GM12875 (cell line): ENCODE data around the gene ADGRG7.

Experiments
- H3K4me3 ChIP-seq: one replicate; pipeline ENCODE4 v1.5.1; 2011; ENCODE audit warnings: low read depth, low read length, control low read depth
- CTCF ChIP-seq: IDR thresholded peaks from 2 replicates; pipeline ENCODE4 v1.5.1; 2011; ENCODE audit warnings: low read depth, mild to moderate bottlenecking, control low read depth, inconsistent platforms, low read length, moderate library complexity, borderline replicate concordance; ENCODE audit not compliant: insufficient read depth

ADGRG7 gene

GRCh38 chr3:100693225-100693624 lies 83.8 kb downstream of the ADGRG7 start:
- no peak for TF ChIP-seq CTCF
- no peak overlapping the region for H3K4me3 ChIP-seq

- H3K4me3 ChIP-seq = no peak overlapping the region
- no peak for TF ChIP-seq CTCF
These were observed 86.3 kb downstream of the ADGRG7 start for GRCh38 chr3:100695696-100696095.

- TF ChIP-seq CTCF = no peak
- no peak overlapping the region for H3K4me3 ChIP-seq
These were observed 86.8 kb downstream of the ADGRG7 start for GRCh38 chr3:100696161-100696560.

GRCh38 chr3:100697172-100697571 lies 87.8 kb downstream of the ADGRG7 start:
- TF ChIP-seq CTCF = no peak
- H3K4me3 ChIP-seq = no peak overlapping the region

GRCh38 chr3:100697723-100698285 lies 88.4 kb downstream of the ADGRG7 start:
- H3K4me3 ChIP-seq = no peak overlapping the region
- no peak for TF ChIP-seq CTCF

GRCh38 chr3:100698736-100699135 lies 89.3 kb downstream of the ADGRG7 start:
- H3K4me3 ChIP-seq = no peak overlapping the region
- TF ChIP-seq CTCF = no peak

GRCh38 chr3:100700708-100701107 lies 91.3 kb downstream of the ADGRG7 start:
- TF ChIP-seq CTCF = no peak
- H3K4me3 ChIP-seq = no peak overlapping the region
